Thyroid gland (tissue), 4 donors: ENCODE measurements around the gene EAF2.

Source experiments
- CTCF ChIP-seq, 6 experiments: fragments of 200-600 bp in 3 of 6; fragments of 450-650 bp in 3 of 6; sonication (generic) in 3 of 6; IDR thresholded peaks; one replicate each; pipeline ENCODE4 v1.5.1; 2016 to 2019; ENCODE audit warnings: antibody characterized with exemption in 6 of 6, mild to moderate bottlenecking in 2 of 6, inconsistent platforms in 1 of 6, moderate library complexity in 1 of 6
- POLR2A ChIP-seq, 2 donors: fragments of 450-650 bp; IDR thresholded peaks; one replicate each; pipeline ENCODE4 v1.6.1; 2017; ENCODE audit warnings: antibody characterized with exemption in 2 of 2, mild to moderate bottlenecking in 2 of 2, moderate library complexity in 1 of 2

GRCh38 chr3:121883507-121883906, 48.5 kb downstream of the EAF2 start:
- peak in 4 of 6 experiments; percentile 19 to 43 (median 32) for TF ChIP-seq CTCF (IDR thresholded peaks at IDR 0.05)
- TF ChIP-seq POLR2A (IDR thresholded peaks at IDR 0.05): no peak
